OCI-LY7 (cell line): ENCODE data around the gene FRMD1. TPM values are rescaled to one million over a fixed set of nuclear protein-coding genes. Genes with fewer than 3 reads are reported as not detected.

Source experiments
- BruUV-seq: library from RNA; stranded (reverse); fragments of 400-500 nt; replicated peaks from 2 replicates; lab custom pipeline; 2021; lab: Mats Ljungman, UMichigan
- CTCF ChIA-PET: fragments of 300-600 bp; sonication (Branson Sonifier 250); formaldehyde crosslinking; loops from one replicate; lab custom pipeline; 2022; ENCODE audit warnings: antibody characterized with exemption; ENCODE audit not compliant: unreplicated experiment; lab: Charles Lee
- POLR2A ChIA-PET: fragments of 300-600 bp; sonication (Branson Sonifier 250); formaldehyde crosslinking; loops from one replicate; lab custom pipeline; 2022; ENCODE audit warnings: antibody characterized with exemption; lab: Charles Lee
- DNase-seq: peaks from one replicate; pipeline ENCODE4 v3.0.0-alpha.2; 2015; ENCODE audit warnings: low spot score
- H2AFZ ChIP-seq: fragments of 200-600 bp; sonication (generic), shearing (Covaris generic); 2 replicates; pipeline ENCODE4 v1.6.1; 2014; ENCODE audit warnings: mild to moderate bottlenecking, antibody characterized with exemption, low read length, moderate library complexity
- H3K27ac ChIP-seq: fragments of 200-600 bp; sonication (generic); 2 replicates; pipeline ENCODE4 v1.5.1; 2014; ENCODE audit warnings: mixed run types, low read depth, mild to moderate bottlenecking, moderate library complexity, low read length, inconsistent platforms; ENCODE audit not compliant: poor library complexity, severe bottlenecking
- H3K36me3 ChIP-seq: fragments of 200-600 bp; sonication (generic); 2 replicates; pipeline ENCODE4 v1.6.1; 2014; ENCODE audit warnings: mild to moderate bottlenecking, antibody characterized with exemption, low read length, moderate library complexity, mixed read lengths; ENCODE audit not compliant: insufficient read depth
- H3K4me1 ChIP-seq: fragments of 200-600 bp; sonication (generic); 2 replicates; pipeline ENCODE4 v1.5.1; 2014; ENCODE audit warnings: mild to moderate bottlenecking, low read length; ENCODE audit not compliant: insufficient read depth, poor library complexity, severe bottlenecking
- H3K4me2 ChIP-seq: fragments of 200-600 bp; sonication (generic); 2 replicates; pipeline ENCODE4 v1.6.1; 2014; ENCODE audit warnings: mild to moderate bottlenecking, low read length
- H3K4me3 ChIP-seq: fragments of 200-600 bp; sonication (generic); 2 replicates; pipeline ENCODE4 v1.5.1; 2014; ENCODE audit warnings: mild to moderate bottlenecking, low read depth, low read length; ENCODE audit not compliant: poor library complexity, severe bottlenecking
- H3K79me2 ChIP-seq: fragments of 200-600 bp; sonication (generic); 2 replicates; pipeline ENCODE4 v1.6.1; 2016; ENCODE audit warnings: low read depth, mild to moderate bottlenecking, low read length, moderate library complexity, mixed read lengths; ENCODE audit not compliant: insufficient read depth
- H3K9me2 ChIP-seq: fragments of 200-600 bp; sonication (generic); 2 replicates; pipeline ENCODE4 v1.6.1; 2016; ENCODE audit warnings: mild to moderate bottlenecking, low read length, mixed read lengths; ENCODE audit not compliant: insufficient read depth
- H3K9me3 ChIP-seq: fragments of 200-600 bp; sonication (generic); 2 replicates; pipeline ENCODE4 v1.6.1; 2014; ENCODE audit warnings: mild to moderate bottlenecking, mixed run types, low read length, mixed read lengths
- H4K20me1 ChIP-seq: fragments of 200-600 bp; sonication (generic); 2 replicates; pipeline ENCODE4 v1.6.1; 2014; ENCODE audit warnings: mild to moderate bottlenecking, antibody characterized with exemption, low read length, moderate library complexity, mixed read lengths; ENCODE audit not compliant: insufficient read depth
- CTCF ChIP-seq: fragments of 200-600 bp; sonication (generic); conservative IDR thresholded peaks from 2 replicates; pipeline ENCODE4 v1.5.1; 2014; ENCODE audit warnings: mild to moderate bottlenecking, antibody characterized with exemption, low read length, moderate library complexity, mixed read lengths
- EZH2phosphoT487 ChIP-seq: fragments of 200-600 bp; sonication (generic); IDR thresholded peaks from 2 replicates; pipeline ENCODE4 v1.6.1; 2018; ENCODE audit warnings: low read depth, borderline replicate concordance, mild to moderate bottlenecking, mixed run types, antibody characterized with exemption, low read length, moderate library complexity, mixed read lengths
- intact Hi-C: fragments of 100-400 bp; cut with micrococcal nuclease; formaldehyde crosslinking; loops from one replicate; pipeline ENCODE4 v1.10.0; 2022; ENCODE audit not compliant: unreplicated experiment
- total RNA-seq, 2 experiments: library from RNA; depleted of rRNA in 1 of 2; stranded (reverse); fragments of >200 nt in 1 of 2; shearing (Covaris generic) in 1 of 2; gene quantifications; 2 replicates each; pipeline ENCODE4 v1.2.3, GENCODE V29; 2014 to 2022

Gene FRMD1
- total RNA-seq, 2 experiments from 2014 or later, result not detected

- no peaks in the 10 kb centered on the region for H3K36me3 ChIP-seq
- H4K20me1 ChIP-seq, result no peaks in the 10 kb centered on the region
- H3K4me1 ChIP-seq, result no peaks in the 10 kb centered on the region
- no peaks in the 10 kb centered on the region for H3K79me2 ChIP-seq
- H2AFZ ChIP-seq, result no peak overlapping the region
- no peaks in the 10 kb centered on the region for H3K9me3 ChIP-seq
- no TSS peak for BruUV-seq
- TF ChIP-seq EZH2phosphoT487, result no peak
- TF ChIP-seq CTCF, result no peak
- intact Hi-C loops, result no loop called here
- DNase-seq, result no peak
- H3K4me2 ChIP-seq, result no peak overlapping the region
- H3K27ac ChIP-seq, result no peak overlapping the region
- no peak overlapping the region for H3K4me3 ChIP-seq
- H3K9me2 ChIP-seq, result no peaks in the 10 kb centered on the region
- ChIA-PET POLR2A (no interaction called here), CTCF (no interaction called here)
Measured at GRCh38 chr6:168101590-168102314, 22.7 kb upstream of the FRMD1 start.

DNA sequence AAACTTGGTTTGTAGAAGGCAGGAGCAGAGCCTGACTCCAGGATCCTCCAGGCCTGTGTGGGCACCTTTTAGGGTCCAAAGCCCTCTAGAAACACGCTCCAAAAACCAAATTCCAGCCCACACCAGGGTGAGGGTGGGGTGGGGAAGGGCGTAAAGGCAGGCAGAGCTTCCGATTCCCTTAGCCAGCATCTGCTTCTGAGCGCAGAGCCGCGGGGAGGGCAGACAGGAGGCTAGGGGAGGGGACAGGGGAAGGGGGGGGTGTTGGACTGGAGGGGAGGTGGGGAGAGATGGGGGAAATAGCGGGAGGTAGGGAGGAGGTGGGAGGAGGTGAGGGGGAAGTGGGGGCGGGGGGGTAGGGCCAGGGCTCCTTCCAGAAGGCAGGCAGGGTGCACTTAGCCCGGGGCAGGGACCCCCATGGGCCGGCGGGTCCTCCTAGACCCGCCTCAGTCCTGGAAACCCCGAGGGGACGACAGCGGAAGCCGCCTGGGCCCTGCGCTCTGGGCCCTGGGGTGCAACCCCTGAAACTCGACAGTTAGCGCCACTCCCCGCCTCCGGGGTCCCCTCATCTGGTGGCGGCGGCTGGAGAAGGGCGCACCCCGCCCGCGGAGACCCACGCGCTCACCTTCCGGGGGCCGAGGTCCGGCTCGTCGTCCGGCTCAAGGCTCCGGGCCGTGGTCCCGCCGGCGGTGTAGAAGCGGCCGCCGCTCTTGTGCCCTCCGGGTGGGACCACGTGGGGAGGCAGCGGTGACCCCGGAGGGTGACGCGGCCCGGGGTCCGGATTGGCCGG, 22.0 kb upstream of the FRMD1 start:
- Histone ChIP-seq H3K4me1 (no peaks in the 10 kb centered on the region), H3K4me3 (no peak overlapping the region), H3K9me2 (no peaks in the 10 kb centered on the region), H3K9me3 (no peaks in the 10 kb centered on the region), H3K36me3 (no peaks in the 10 kb centered on the region), H3K27ac (no peak overlapping the region), H3K79me2 (no peaks in the 10 kb centered on the region), H2AFZ (no peak overlapping the region), H4K20me1 (no peaks in the 10 kb centered on the region), H3K4me2 (no peak overlapping the region)
- TF ChIP-seq CTCF (no peak), EZH2phosphoT487 (no peak)
- CTCF ChIA-PET, result no interaction called here
- no peak for DNase-seq
- intact Hi-C loops, result no loop called here
- BruUV-seq, result no TSS peak
- POLR2A ChIA-PET, result no interaction called here
